DND-41 (cell line): ENCODE measurements around the gene ERC1.
"Not testable (repeated sequence)": the region's sequence is repeated elsewhere in the genome, so short reads cannot be mapped to it uniquely, and the experiment has no call there.

ENCODE experiments used
- EZH2 ChIP-seq: IDR thresholded peaks from 3 replicates; pipeline ENCODE4 v1.6.1; 2012; ENCODE audit warnings: borderline replicate concordance, low read depth, mild to moderate bottlenecking, moderate library complexity, low read length, inconsistent platforms; ENCODE audit not compliant: severe bottlenecking
- TF ChIP-seq, protein P1 (sequence below): IDR thresholded peaks from 2 replicates; pipeline ENCODE4 v1.5.1; 2012; ENCODE audit warnings: borderline replicate concordance, low read length, moderate library complexity, mild to moderate bottlenecking; ENCODE audit not compliant: poor library complexity, severe bottlenecking; ENCODE audit errors: extremely low read depth

DNA sequence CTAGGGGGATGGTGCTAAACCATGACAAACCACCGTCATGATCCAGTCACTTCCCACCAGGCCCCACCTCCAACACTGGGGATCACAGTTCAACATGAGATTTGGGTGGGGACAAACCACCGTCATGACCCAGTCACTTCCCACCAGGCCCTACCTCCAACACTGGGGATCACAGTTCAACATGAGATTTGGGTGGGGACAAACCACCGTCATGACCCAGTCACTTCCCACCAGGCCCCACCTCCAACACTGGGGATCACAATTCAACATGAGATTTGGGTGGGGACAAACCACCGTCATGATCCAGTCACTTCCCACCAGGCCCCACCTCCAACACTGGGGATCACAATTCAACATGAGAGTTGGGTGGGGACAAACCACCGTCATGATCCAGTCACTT is 207.8 kb downstream of the ERC1 start:
- TF ChIP-seq, protein P1, sequence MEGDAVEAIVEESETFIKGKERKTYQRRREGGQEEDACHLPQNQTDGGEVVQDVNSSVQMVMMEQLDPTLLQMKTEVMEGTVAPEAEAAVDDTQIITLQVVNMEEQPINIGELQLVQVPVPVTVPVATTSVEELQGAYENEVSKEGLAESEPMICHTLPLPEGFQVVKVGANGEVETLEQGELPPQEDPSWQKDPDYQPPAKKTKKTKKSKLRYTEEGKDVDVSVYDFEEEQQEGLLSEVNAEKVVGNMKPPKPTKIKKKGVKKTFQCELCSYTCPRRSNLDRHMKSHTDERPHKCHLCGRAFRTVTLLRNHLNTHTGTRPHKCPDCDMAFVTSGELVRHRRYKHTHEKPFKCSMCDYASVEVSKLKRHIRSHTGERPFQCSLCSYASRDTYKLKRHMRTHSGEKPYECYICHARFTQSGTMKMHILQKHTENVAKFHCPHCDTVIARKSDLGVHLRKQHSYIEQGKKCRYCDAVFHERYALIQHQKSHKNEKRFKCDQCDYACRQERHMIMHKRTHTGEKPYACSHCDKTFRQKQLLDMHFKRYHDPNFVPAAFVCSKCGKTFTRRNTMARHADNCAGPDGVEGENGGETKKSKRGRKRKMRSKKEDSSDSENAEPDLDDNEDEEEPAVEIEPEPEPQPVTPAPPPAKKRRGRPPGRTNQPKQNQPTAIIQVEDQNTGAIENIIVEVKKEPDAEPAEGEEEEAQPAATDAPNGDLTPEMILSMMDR = not testable (repeated sequence)
- TF ChIP-seq EZH2 = not testable (repeated sequence)
